Neural crest cell (in vitro differentiated cells): ENCODE measurements around the gene PDE7B. TPM values are rescaled to one million over a fixed set of nuclear protein-coding genes. Genes with fewer than 3 reads are reported as not detected.
A peak's percentile ranks its signal among the peaks of the same experiment; 100 is the strongest.
"Not testable (repeated sequence)": the region's sequence is repeated elsewhere in the genome, so short reads cannot be mapped to it uniquely, and the experiment has no call there.

Experiments
- DNase-seq: peaks from one replicate; pipeline ENCODE4 v3.0.0; 2021; ENCODE audit warnings: low read depth, mixed read lengths, low spot score
- H3K27ac Mint-ChIP-seq: one replicate; pipeline ENCODE4 v1.8.0; 2021; ENCODE audit warnings: mild to moderate bottlenecking, mixed read lengths; ENCODE audit not compliant: unreplicated experiment
- H3K27me3 Mint-ChIP-seq: 2 replicates; pipeline ENCODE4 v1.8.0; 2021; ENCODE audit warnings: low read depth, mild to moderate bottlenecking, mixed read lengths
- H3K36me3 Mint-ChIP-seq: 2 replicates; pipeline ENCODE4 v1.8.0; 2021; ENCODE audit warnings: low read depth, mild to moderate bottlenecking, mixed read lengths
- H3K4me1 Mint-ChIP-seq: 2 replicates; pipeline ENCODE4 v1.8.0; 2021; ENCODE audit warnings: mixed read lengths
- H3K4me3 Mint-ChIP-seq: one replicate; pipeline ENCODE4 v1.8.0; 2021; ENCODE audit warnings: mild to moderate bottlenecking, mixed read lengths
- H3K9me3 Mint-ChIP-seq: 2 replicates; pipeline ENCODE4 v1.8.0; 2021; ENCODE audit warnings: mixed read lengths
- total RNA-seq: library from RNA; stranded (reverse); gene quantifications from 2 replicates; pipeline ENCODE4 v1.2.1, GENCODE V29; 2021
- TF ChIP-seq, protein P1 (sequence below): fragments of 200-600 bp; sonication (generic); conservative IDR thresholded peaks from 2 replicates; pipeline ENCODE4 v1.5.0; 2021; ENCODE audit warnings: antibody characterized with exemption, mild to moderate bottlenecking

PDE7B gene
- total RNA-seq, 1 donor from 2014 or later = 0.58 TPM

DNA sequence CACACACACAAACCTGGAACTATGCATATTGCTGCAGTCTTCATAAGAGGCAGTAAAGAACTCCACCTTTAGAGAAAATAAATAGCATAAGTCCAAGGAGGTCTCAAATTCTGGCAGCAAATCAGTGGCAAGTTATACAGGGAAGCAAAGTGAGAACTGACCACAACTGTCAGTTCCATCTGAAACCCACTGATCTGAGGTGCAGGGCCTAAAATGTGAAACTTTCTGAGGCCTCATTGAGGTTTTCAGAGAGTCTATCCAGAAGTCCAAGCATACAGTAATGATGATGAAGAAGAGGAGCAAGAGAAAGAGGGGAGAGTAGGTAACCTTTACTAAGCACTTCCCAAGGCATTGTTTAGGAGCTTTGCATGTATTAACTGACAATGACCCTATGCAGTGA is 362.4 kb downstream of the PDE7B start:
- H3K36me3 Mint-ChIP-seq = no peaks in the 10 kb centered on the region
- H3K4me3 Mint-ChIP-seq = no peak overlapping the region
- no peaks in the 10 kb centered on the region for H3K27me3 Mint-ChIP-seq
- no peaks in the 10 kb centered on the region for H3K4me1 Mint-ChIP-seq
- H3K9me3 Mint-ChIP-seq = no peaks in the 10 kb centered on the region
- TF ChIP-seq, protein P1, sequence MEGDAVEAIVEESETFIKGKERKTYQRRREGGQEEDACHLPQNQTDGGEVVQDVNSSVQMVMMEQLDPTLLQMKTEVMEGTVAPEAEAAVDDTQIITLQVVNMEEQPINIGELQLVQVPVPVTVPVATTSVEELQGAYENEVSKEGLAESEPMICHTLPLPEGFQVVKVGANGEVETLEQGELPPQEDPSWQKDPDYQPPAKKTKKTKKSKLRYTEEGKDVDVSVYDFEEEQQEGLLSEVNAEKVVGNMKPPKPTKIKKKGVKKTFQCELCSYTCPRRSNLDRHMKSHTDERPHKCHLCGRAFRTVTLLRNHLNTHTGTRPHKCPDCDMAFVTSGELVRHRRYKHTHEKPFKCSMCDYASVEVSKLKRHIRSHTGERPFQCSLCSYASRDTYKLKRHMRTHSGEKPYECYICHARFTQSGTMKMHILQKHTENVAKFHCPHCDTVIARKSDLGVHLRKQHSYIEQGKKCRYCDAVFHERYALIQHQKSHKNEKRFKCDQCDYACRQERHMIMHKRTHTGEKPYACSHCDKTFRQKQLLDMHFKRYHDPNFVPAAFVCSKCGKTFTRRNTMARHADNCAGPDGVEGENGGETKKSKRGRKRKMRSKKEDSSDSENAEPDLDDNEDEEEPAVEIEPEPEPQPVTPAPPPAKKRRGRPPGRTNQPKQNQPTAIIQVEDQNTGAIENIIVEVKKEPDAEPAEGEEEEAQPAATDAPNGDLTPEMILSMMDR = no peak
- no peak overlapping the region for H3K27ac Mint-ChIP-seq
- DNase-seq = no peak

DNA sequence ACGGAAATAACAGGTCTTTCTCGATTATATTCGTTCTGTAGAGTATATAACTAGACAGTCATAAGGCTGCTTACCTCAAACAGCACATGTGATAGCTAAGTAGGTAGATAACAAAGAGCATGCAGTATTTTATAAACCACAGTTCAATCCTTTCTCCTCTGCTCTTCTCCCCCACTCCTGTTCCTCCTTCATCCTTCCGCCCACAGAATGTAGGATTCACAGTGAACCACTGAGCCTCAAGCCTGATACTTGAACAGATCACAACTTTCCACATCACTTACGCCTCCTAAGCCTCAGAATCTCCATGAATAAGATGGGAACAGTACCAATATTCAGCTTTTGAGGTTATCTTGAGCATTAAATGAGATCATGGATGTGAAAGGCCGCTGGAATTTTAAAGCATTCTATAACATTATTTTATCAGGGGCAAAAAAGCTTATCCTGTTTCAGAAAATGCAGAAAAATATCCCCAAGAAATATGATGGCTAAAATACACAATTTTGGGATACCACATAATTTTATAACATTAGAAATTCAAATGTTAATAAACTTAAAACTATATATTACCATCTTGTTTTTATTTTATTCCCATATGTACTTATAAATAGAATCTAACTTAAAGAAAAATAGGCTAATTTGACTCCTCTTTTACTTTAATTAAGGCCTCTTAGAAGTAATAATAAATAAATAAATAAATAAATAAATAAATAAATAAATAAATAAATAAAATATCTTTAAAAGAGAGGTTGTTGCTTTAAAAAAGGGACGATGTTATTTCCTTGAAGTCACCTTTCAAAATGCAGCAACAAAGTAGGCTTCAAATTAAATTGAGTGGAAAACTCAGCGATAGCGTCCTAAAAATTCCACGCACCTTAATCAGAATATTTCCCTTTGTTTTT is 365.3 kb downstream of the PDE7B start:
- Mint-ChIP-seq H3K27me3 (no peaks in the 10 kb centered on the region), H3K27ac (no peak overlapping the region), H3K4me1 (no peaks in the 10 kb centered on the region), H3K4me3 (no peak overlapping the region), H3K36me3 (peaks cover 4% of the 10 kb centered on the region), H3K9me3 (peaks cover 6% of the 10 kb centered on the region)
- DNase-seq = no peak
- TF ChIP-seq, protein P1 = no peak

DNA sequence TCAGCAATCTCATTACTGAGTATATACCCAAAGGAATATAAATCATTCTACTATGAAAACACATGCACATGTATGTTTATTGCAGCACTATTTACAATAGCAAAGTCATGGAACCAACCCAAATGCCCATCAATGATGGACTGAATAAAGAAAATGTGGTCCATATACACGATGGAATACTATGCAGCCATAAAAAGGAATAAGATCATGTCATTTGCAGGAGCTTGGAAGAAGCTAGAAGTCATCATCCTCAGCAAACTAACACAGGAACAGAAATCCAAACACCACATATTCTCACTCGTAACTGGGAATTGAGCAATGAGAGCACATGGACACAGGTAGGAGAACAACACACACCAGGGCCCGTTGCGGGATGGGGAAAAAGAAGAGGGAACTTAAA is 373.5 kb downstream of the PDE7B start:
- not testable (repeated sequence) for DNase-seq, H3K4me1 Mint-ChIP-seq, H3K27ac Mint-ChIP-seq, H3K27me3 Mint-ChIP-seq, H3K4me3 Mint-ChIP-seq, H3K36me3 Mint-ChIP-seq
- peaks cover 20% of the 10 kb centered on the region for H3K9me3 Mint-ChIP-seq

DNA sequence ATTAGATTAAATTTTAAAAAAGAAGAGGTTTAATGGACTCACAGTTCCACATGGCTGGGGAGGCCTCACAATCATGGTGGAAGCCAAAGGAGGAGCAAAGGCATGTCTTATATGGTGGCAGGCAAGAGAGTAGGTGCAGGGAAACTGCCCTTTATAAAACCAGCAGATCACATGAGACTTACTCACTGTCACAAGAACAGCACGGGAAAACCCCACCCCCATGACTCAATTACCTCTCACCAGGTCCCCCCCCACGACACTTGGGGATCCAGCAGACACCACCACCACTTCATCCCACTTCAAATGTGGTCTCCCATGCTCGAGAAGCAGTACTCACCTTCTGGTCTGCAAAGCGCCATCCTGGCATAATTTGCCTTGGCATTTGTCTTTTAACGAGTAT is 374.0 kb downstream of the PDE7B start:
- H3K4me3 Mint-ChIP-seq = no peak overlapping the region
- TF ChIP-seq, protein P1 = no peak
- no peak for DNase-seq
- H3K27ac Mint-ChIP-seq = no peak overlapping the region
- no peaks in the 10 kb centered on the region for H3K27me3 Mint-ChIP-seq
- peaks cover 4% of the 10 kb centered on the region for H3K36me3 Mint-ChIP-seq
- H3K4me1 Mint-ChIP-seq = peaks cover 6% of the 10 kb centered on the region
- H3K9me3 Mint-ChIP-seq = peaks cover 20% of the 10 kb centered on the region

DNA sequence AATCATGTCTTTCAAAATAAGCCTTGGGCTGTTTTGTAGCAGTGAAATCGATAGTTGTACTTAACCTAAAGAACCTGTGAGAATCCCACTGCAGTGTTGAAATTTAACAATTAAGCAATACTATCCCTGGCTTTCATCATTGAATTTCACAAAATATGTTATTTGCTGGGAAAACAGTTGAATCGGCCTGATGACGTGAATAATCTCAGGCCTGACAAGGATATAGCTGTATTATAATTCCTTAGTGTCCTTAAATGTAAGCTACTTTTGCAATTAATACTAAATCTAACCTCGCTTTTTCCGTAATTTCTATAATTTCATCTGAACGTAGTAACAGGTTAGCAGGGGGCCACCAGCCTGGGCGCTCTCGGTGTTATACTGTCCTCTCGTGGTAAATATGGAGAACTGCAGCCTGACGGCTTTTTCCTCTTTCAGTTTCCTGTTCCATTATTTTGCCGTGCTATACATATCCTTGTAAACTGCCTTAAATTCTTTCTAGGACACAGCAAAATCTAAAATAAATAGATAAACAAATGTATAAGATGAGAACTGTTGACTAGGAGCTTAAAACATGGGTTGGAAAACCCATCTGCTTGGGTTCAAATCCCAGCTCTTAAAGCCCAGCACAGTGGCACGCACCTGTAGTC is 374.6 kb downstream of the PDE7B start:
- Mint-ChIP-seq H3K36me3 (peaks cover 4% of the 10 kb centered on the region), H3K4me3 (no peak overlapping the region), H3K27ac (no peak overlapping the region), H3K27me3 (no peaks in the 10 kb centered on the region), H3K9me3 (peaks cover 16% of the 10 kb centered on the region), H3K4me1 (peaks cover 6% of the 10 kb centered on the region)
- DNase-seq = peak; percentile 65
- TF ChIP-seq, protein P1 = peak; percentile 100
